NCI-H524 treated with DMSO at 0.1 percent for 48 hours (cell line): ENCODE measurements around the gene SELENOP.

Experiments
- DNase-seq: peaks from one replicate; lab custom pipeline; 2025; lab: John Stamatoyannopoulos, UW

The SELENOP gene

DNA sequence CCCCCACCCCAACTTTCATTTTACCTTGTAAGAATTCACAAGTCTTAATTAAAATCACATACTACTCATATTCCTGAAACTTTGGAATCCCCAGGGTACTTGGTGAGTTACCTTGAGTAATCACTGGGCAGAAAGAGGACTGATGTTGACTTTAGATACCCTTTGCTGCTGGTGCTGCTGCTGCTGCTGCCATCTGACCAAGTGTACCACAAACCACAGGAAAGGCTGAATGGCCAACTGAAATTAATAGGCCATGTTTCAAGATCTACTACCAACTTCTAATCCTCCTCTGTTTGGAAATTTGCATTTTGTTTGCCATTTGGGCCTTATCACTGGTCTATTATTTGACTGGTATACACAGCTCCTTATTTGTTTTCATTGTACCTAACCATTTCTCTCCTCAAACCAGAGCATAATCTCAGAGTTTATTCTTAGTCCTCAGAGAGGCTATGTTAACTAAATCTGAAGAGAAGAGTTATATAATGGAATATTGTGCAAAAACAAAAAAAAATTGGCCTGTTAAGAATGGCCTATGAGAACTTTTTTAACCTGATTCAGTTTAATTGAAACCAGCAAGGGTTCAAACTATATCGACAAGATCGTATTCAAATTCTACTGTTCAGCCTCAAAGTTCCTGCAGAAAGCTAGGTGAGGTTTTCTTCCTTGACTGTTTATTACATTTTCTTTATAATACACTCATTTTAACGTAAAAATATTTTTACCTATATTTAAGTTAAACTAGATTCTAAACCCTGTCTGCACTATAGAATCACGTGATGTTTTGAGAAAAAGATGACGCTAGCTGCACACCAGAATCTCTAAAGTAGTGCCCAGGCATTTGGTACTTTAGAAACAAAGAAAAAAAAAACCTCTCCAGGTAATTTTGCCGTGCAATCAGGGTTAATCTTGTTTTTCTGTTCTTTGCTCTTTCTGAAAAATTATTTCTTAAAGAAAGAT lies 13.1 kb downstream of the SELENOP start:
- DNase-seq: no peak

DNA sequence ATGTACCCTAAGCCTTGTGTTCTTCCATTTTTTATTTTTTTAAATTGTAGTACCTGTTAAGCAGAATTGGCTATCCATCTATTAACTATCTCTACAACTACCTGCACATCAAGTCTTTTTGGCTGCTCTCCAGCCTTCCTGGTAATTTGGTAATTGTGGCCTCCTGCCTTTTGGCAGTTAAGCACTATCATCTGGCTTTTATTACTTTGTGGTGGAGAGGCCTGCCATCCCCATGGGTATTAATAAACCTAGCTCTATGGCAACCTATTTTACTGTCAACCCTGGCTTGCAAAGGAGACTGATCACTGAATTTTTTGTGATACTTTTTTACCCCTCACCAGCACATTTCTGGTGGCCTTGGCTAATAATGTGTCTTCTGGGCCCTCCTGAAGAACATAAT lies 20.5 kb downstream of the SELENOP start:
- no peak for DNase-seq

DNA sequence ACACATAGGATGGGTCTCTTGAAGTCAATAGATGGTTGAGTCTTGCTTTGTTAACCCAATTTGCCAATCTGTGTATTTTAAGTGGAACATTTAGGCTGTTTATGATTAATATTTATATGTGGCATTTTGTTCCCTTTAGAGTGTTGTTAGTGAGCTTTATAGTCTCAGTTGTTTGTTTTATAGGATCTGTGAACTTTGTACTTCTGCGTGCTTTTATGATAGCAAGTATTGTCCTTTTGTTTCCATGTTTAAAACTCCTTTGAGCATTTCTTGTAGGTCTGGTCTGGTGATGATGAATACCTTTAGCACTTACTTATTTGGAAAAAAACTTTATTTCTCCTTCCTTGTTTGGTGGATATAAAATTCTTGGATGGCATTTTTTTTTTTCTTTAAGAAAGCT lies 23.8 kb downstream of the SELENOP start:
- no peak for DNase-seq

DNA sequence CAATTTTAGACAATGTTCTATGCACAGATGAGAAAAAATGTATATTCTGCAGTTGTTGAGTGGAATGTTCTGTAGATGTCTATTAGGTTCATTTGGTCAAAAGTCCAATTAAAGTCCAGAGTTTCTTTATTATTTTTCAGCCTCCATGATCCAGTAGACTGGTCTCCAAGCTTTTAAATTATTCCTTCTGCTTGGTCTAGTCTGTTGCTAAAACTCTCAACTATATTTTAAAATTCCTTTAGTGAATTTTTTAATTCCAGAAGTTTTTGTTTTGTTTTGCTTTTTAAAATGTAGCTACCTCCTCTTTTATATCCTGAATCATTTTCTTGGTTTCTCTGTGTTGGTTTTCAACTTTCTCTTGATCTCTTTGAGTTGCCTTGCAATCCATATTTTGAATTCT lies 24.6 kb downstream of the SELENOP start:
- DNase-seq: no peak

DNA sequence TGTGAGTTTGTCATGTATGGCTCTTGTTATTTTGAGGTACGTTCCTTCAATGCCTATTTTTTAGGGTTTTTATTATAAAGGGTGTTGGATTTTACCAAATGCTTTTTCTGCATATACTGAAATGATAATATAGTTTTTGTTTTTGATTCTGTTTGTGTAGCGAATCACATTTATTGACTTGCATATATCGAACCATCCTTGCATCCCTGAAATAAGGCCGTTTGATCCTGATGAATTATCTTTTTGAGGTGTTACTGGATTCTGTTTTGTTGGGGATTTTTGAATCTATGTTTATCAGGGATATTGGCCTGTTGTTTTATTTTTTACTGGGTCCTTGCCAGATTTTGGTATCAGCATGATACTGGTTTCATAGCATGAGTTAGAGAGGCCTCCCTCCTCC lies 25.9 kb downstream of the SELENOP start:
- DNase-seq: no peak

DNA sequence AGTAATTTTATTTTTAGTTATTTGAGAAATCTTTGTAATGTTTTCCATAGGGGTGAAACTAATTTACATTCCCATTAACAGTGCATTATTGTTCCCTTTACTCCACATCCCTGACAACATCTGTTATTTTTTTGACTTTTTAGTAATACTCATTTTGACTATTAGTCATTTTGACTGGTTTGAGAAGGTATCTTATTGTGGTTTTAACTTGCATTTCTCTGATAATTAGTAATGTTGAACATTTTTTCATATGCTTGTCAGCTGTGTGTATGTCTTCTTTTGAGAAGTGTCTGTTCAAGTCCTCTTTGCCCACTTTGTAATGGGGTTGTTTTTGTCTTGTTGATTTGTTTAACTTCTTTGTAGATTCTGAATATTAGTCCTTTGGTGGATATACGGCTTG lies 27.6 kb downstream of the SELENOP start:
- DNase-seq: no peak

DNA sequence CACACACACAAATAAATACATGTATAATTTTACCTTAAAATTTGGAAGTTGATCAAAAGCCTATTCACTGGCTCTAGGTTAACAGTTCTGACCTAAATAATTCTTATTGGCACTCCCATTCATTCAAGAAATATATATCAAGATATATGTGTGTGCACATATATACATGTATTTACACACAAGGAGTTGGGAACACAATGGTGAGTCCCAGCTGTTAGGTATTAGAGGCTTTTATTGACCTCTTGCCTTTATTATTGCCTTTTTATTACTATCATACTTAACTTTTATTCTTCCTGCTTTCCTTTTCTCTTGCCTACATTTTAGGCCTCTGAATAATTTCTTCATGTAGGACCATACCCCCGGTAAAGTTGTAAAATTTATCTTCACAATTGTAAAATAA lies 30.1 kb downstream of the SELENOP start:
- DNase-seq: no peak

DNA sequence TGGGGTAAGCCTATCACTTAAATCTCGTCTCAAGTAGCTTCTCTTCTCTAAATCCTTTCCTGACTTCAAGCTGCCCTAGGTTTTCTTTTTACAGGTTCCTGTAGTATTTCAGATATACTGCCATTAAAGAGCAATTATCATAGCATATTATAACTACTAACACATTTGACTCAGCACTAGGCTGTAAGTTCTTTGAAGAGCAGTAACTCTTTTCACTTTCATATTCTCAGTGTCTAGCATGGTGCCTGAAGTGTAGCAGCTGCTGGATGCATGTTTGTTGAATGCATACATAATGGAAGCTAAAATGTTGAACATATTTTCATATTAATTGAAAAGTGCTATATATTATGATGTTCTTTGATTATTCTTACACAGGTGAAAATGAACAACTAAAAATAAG lies 32.6 kb downstream of the SELENOP start:
- DNase-seq: no peak

DNA sequence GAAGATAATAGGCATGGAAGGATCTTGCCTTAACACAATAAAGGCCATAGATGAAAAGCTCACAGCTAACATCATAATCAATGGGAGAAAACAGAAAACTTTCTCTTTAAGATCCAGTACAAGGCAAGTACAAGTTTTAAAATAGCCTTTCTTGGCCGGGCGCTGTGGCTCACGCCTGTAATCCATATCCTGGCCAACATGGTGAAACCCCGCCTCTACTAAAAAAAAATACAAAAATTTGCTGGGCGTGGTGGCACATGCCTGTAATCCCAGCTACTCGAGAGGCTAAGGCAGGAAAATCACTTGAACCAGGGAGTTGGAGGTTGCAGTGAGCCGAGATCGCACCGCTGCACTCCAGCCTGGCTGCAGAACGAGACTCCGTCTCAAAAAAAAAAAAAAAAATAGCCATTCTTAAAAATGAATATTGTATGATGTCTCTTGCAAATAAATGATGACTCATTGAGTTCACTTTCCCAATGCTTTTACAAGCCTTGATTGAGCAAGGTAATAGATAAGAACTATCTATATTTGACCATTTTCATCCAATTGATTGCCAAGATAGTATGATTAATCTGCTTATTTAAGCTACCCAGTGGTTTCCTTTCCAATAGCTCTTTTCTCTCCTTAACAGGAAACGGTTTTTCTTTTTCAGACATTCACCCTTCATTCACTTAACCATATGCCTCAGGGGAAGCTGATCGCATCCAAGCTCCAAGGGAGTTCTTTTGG lies 39.3 kb downstream of the SELENOP start:
- no peak for DNase-seq

DNA sequence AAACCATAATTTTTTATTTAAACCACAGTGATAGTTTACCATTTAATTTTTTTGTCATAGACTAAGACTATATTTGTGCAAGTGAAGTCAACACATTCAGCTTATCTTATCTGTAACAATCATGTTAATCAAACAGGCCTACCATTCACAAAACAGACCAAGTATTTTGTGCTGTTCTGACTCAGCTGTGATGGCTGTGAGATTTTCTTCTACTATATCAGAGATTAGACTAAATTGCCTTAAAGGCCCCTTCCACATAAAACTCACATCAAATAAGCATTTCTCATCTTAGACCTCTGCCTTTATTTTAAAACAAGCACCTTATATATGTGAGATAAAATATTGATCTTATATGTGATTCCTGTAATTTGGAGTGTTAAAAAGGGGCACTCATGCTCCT lies 41.7 kb downstream of the SELENOP start:
- DNase-seq: no peak

DNA sequence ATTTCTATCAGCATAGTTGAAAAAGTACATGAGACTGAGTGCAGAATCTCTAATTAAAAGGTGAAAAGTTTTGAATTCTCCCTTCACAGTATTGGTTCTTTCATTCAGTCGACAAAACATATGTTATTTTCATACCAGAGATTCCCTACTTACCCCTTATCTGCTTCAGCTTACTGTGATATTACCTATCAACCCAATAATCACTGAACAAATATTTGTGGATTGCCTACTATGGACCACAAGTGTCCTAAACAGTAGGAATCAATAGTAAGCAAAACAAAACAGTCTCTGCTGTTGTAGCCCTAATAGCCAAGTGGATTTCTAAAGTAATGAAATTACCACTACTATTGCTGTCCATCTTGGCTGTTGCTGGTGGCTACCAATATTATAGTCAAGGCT lies 43.6 kb downstream of the SELENOP start:
- DNase-seq: no peak

DNA sequence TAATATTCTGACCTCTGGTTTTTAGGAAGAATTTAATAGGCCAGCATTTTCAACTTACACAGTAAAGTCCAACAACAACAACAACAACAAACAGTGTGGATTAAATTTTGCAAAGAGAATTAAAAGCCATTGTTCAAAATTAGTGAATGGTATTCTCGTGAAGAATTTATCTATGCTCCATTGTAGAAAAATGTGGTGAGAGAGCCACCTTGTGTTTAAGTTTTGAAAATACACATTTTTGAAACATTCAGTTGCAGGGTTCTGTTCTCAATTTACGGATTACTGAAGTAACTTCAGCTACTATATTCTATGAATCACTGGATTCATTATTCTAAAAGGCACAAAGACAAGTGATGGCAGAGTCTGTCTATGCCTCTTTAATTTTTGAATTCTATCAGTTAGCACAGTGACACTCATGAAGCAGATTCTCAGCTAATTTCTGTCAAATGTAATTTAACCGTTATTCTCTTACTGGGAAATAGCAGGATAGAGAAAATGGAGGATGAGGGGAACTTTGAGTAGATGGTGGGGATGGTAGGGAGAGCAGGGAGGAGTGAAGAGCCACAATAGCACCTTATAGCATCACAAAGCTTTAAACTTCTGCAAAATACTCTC lies 44.1 kb downstream of the SELENOP start:
- no peak for DNase-seq

DNA sequence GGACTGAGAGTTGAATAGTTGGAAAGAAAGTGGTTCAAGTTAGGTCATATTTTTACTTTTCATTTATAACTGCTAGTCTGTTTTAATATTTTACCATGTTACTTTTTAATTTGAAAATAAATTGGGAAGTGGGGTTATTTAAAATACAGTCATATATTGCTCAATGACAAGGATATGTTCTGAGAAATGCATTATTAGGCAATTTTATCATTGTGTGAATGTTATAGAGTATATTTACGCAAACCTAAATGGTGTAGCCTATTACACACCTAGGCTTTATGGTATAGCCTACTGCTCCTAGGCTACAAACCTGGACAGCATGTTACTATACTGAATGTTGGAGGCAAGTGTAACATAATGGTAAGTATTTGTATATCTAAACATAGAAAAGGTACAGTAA lies 49.9 kb downstream of the SELENOP start:
- DNase-seq: no peak

DNA sequence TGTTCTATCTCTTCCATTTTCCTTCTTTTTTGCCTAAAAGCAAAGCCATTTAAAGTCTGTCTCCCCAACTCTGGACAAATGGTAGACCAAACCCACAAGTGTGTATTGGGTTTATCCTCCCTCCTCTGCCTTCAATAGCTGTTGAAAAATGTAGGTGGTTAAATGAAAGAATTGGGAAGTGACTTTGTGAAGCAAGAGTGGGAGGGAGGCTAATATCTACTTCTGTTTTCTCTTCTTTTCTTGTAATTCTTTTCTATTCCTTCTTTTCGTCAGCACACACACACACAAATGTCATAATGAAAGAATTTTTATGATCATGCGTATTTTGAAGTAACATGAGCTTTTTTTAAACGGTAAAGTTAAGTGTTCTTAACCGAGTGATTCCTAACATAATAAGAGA lies 51.3 kb downstream of the SELENOP start:
- no peak for DNase-seq

DNA sequence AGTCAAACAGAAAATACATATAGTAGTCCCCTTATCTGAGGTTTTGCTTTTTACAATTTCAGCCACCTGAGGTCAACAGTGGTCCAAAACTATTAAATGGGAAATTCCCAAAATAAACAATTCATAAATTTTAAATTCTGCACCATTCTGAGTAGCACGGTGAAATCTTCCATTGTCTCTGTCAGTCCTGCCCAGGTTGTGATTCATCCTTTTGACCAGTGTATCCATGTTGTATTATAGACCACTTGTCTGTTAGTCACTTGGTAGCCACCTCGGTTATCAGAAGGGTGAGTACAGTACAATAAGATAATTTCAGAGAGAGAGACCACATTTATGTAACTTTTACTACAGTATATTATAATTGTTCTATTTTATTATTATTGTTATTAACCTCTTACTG lies 52.2 kb downstream of the SELENOP start:
- no peak for DNase-seq

DNA sequence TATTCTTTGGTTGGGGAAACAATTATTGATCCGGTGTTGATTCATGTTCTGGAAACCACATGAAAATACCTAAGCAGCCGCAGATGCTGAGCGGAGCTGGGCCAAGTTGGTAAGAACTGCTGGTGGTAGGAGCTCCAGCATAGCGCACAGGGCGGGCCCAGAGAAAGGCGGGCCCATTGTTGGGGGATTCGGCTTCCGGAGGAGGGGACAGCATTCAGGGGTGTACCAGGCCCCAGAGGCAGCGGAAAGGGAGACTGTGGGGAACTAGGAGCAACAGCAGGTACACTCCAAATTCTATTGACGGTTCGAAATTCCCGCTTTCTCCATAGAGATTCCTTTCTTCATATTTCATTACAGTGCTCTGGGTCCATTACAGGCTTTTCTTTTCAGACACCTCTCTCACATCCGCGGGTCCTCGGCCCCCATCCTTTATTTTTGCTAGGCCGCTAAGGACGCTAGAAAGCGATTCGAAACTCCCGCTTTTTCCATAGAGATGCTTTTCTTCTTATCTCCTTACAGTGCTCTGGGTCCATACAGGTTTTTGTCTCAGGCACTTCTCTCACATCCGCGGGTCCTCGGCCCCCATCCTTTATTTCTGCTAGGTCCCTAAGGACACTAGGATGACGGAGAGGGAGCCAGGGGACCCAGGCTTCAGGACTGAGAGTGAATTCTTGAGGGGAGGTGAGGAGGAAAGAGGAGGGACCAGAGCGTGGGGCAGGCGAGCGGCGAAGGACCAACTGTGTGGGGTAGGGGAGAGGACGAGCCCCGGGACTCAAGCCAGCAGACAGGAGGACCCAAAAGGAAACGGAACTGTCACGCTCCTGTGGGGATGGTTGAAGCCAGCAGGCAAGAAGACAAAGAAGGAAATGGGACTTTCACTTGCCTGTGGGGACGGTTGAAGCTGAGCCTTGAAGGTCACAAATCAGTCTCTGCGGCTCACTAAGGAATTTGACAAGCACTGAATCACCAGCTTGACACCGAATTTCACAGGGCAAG lies 54.8 kb downstream of the SELENOP start, which contains the start of gene CCDC152:
CCDC152 (plus strand) TSS at position 213 of the 996 bp plus-strand sequence. CDS start 2,304 bp downstream, outside the sequence.
- DNase-seq: no peak

DNA sequence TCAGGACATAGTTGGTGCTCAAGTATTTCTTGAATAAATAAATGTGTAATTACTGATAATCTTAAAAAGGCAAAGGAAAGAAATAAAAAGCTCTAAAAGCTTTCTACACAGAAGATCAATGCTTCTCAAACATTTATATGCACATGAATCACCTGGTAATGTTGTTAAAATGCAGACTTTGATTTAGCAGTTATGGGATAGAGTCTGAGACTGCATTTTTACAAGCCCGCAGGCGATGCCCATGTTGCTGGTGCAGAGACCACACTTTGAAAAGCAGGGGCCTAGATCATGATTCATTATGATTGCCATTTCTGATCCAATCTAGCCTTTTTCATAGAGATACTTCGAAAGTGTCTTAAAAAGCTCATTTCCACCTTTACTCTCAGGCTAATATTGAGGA lies 58.6 kb downstream of the SELENOP start:
- DNase-seq: no peak

DNA sequence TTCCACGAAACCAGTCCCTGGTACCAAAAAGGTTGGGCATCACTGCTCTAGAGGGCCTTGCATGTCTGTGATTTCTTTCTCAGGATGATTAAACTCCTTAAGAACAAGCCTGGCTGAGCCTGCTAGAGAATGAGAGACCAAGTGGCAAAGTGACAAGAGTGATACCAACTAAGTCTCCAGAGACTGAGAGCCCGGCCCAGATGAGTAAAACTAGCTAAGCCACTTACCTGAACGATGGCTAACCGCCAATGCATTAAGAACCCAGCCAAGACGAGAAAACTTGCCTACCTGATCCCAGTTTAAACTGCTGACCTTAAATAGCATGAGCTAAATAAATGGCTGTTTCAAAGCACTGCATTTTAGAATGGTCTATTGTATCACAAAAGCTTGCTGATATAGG lies 60.6 kb downstream of the SELENOP start:
- DNase-seq: no peak

DNA sequence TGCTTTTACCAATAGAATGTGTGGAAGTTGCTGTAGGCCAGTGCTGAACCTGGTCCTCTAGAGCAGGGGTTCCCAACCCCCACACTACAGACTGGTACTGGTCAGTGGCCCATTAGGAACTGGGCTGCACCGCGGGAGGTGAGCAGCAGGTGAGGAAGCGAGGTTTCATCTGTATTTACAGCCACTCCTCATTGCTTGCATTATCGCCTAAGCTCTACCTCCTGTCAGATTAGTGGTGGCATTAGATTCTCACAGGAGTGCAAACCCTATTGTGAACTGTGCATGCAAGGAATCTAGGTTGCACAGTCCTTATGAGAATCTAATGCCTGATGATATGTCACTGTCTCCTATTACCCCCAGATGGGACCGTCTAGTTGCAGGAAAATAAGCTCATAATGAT lies 61.2 kb downstream of the SELENOP start:
- no peak for DNase-seq
